Choroid plexus epithelial cell (primary cell): Measurements from ENCODE around the gene IGFBP2.
A peak's percentile ranks its signal among the peaks of the same experiment; 100 is the strongest.

Experiments
- DNase-seq: peaks from one replicate; pipeline ENCODE4 v3.0.0-alpha.2; 2010; ENCODE audit warnings: low read depth
- H3K4me3 ChIP-seq: 2 replicates; pipeline ENCODE4 v1.5.1; 2011; ENCODE audit warnings: low read depth, mild to moderate bottlenecking, control low read depth, low read length, moderate library complexity
- CTCF ChIP-seq: conservative IDR thresholded peaks from 2 replicates; pipeline ENCODE4 v1.5.1; 2011; ENCODE audit warnings: low read depth, mild to moderate bottlenecking, control low read depth, inconsistent platforms, low read length, moderate library complexity

The IGFBP2 gene

DNA sequence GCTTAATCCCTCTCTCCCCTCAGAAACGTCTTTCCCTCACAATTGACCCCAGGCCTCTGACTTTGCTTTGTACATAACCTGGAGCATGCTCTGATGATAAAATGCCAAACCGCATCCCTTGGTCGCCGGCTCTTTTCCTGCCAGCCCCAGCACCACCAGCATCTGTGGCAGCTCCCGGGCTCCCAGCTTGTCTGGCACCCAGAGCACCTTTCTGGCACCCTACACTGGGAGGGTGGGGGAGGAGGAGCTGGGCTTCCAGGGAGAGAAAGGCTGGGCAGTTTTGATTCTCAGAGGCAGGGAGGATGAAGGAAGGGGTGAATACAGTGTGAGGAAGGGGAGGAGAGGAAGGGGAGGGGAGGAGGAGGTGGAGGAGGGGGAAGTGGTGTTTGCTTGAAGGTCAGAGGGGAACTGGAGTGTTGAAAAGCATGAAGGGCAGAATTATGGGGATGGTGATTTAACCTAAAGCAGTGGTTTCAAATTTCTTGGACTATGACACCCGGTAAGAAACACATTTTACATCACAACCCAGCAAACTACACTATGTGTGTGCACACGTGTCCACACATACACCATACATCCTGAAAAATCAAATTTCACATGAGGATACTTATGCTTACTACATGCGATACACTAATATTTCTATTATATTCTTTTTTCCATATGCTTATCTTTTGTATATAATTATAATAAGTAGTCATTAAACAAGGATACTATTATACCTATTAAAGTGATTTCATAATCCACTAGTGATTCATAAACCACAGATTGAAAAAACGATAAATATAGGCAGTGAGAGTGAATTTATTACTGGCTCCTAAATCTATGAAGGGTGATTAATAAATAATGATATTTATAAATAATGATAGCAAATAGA lies 30.0 kb upstream of the IGFBP2 start:
- no peak for TF ChIP-seq CTCF
- peak; percentile 10 for DNase-seq
- no peak overlapping the region for H3K4me3 ChIP-seq

DNA sequence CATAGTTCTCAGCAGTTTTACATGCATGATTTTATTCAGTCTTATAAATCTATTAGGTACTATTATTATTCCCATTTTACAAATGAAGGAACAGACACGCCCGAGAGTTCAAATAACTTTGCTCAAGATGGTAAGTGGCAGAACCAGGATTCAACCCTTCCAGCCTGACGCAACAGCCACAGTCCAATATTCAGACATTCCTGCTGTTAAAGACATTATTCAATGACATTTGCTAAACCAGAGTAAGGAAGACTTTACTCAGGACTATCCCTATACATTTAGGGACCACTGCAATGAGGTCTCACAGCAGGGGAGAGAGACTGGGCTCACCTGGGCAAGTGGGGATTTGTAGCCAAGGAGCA lies 29.4 kb upstream of the IGFBP2 start:
- no peak overlapping the region for H3K4me3 ChIP-seq
- no peak for TF ChIP-seq CTCF
- DNase-seq = no peak

DNA sequence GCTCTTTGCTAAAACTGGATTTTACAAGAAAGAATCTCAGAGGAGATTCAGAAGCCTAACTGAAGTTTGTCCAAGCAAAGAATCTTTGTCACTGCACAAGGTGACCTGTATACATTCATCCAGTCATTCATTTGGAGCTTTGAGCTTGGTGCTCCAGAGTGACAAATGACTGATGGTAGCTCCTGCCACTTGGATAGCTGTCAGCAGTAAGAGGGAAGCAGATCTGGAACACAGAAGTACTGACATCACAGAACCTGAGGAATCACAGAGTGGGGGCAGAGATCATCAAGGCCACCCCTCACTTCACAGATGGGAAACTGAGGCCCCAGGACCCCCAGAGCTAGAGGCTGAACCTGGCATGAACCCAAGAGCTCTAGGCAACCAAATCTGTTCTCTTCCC lies 28.8 kb upstream of the IGFBP2 start:
- no peak overlapping the region for H3K4me3 ChIP-seq
- TF ChIP-seq CTCF = no peak
- no peak for DNase-seq

DNA sequence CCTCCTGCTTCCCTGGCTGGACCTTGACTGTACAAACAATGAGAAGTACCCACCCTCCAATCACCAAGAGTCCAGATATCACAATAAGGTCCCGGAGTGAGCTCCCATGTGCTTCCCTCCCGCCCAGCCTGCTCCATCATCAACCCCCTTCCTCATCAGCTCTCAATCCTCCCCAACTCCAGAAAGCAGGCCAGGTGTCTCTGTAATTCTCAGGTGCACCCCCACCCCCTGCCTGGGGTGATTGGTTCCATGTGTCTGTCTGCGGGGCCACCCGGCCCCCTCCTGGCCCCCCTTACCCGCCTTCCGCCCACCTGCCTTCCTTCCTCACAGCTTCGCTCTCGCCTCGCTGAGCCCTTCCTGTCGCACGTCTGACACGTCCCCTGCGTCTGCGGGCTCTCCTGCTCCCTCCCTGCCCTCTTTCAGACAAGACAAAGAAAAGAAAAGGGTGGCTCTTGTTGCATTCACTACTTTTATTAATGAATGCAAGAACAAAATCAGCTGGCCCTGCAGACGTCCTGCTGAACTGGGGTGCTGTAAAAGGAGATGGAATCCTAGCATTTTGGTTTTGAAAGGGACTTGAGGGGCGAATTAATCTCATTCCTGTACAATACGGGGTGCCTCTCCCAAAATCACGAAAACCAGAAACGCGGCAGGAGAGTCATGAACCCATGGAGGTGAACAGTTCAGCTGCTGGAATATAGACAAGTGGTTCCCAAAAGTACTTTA lies 26.5 kb upstream of the IGFBP2 start:
- no peak for DNase-seq
- no peak for TF ChIP-seq CTCF

GRCh38 chr2:216607277-216607560 lies 26.0 kb upstream of the IGFBP2 start:
- no peak overlapping the region for H3K4me3 ChIP-seq
- no peak for DNase-seq
- no peak for TF ChIP-seq CTCF

More for the DNA sequence above, 26.5 kb upstream of the IGFBP2 start:
- H3K4me3 ChIP-seq = no peak overlapping the region

- TF ChIP-seq CTCF = no peak
- no peak for DNase-seq
- H3K4me3 ChIP-seq = no peak overlapping the region
Observed at GRCh38 chr2:216608525-216608924, 24.7 kb upstream of the IGFBP2 start.
